HG02938 (cell line): ENCODE results near the gene SAMD3.
"Not testable (repeated sequence)": the region's sequence is repeated elsewhere in the genome, so short reads cannot be mapped to it uniquely, and the experiment has no call there.

ENCODE experiments used
- ATAC-seq: cut with Tn5 transposase; IDR thresholded peaks from one replicate; pipeline ENCODE4 v1.9.1; 2021; ENCODE audit warnings: mild to moderate bottlenecking, moderate library complexity; ENCODE audit not compliant: unreplicated experiment

Gene SAMD3

GRCh38 chr6:130212215-130212874, 10.4 kb downstream of the SAMD3 start:
- no peak for ATAC-seq

DNA sequence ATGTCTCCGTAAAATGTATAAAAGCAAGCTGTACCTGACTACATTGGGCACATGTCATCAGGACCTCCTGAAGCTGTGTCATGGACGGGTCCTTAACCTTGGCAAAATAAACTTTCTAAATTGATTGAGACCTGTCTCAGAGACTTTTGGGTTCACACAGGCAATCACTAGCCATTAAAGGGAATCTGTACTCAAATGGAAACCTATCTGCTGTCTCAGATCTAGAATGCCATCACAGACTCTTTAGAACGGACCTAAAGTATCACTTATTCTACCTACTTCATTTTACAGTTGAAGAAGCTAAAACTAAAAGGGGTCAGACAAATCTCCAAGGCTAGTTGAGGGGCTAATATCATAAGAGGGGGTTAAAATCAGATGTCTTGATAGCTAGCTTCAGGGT, 11.1 kb downstream of the SAMD3 start:
- no peak for ATAC-seq

DNA sequence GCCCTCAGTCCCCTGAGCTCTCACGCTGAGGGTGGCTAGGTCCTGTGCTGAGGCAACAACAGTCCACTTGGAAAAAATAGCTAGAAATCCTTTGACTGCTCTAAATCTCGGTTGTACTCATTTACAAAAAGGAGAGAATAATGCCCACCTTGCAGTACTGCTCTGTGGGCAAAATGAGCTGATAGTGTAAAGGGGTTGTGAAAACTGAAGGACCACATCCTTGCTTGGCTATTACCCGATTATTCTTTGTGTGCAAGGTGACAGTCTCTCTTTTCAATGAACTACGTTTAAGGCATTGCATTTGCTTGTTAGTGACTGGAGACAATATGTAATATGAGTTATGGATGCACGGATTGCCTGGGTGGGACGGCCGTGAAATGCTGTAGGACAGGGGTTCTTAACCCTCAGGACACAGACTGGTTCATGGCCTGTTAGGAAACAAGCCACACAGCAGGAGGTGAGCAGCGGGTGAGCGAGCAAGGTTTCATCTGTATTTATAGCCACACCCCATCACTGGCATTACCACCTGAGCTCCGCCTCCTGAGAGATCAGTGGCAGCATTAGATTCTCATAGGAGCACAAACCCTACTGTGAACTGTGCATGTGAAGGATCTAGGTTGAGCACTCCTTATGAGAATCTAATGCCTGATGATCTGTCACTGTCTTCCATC, 14.6 kb downstream of the SAMD3 start:
- no peak for ATAC-seq

DNA sequence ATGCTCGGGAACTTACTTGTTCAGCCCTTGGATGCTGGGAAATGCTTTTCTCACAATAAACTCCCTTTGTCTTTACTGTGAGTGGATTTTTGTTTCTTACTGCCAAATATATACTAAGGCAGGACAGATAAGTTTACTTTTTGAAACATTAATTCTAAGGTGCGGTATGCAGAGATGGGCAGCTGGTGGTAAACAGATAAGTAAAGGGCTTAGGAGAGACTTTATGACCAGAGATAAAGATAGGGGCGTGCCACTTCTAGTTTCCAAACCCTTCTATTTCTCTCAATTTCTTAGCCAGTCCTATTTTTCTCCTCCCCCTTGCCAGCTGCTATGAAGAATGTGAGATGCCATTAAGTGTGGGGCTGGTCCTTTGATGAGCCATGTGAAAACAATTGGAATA, 16.3 kb downstream of the SAMD3 start:
- ATAC-seq = no peak

- ATAC-seq = no peak
These were observed 18.4 kb downstream of the SAMD3 start for GRCh38 chr6:130204322-130204721.

DNA sequence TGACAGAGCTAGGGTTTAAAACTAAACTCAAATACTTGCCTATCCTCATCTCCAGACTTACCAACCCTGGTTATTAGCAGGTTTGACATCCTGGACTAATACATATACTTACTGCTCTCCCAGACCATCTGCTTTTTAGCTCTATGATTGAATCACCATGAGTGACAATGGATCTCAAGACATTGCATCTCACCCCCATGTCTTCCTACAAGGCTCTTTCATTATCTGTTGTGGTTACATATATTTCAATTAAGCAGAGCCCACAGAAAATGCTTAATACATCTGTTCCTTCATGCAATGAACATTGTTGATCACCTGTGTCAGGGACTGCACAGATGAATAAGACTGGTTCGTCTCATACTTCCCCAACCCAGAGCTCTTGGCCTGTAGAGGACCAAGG, 19.4 kb downstream of the SAMD3 start:
- no peak for ATAC-seq

- ATAC-seq = peak; percentile 74
These were observed 20.0 kb downstream of the SAMD3 start for GRCh38 chr6:130202782-130203181.

- ATAC-seq = no peak
These were observed 22.7 kb downstream of the SAMD3 start for GRCh38 chr6:130200020-130200419.

GRCh38 chr6:130198483-130199035, 24.2 kb downstream of the SAMD3 start:
- no peak for ATAC-seq

GRCh38 chr6:130197816-130198482, 24.8 kb downstream of the SAMD3 start:
- ATAC-seq = not testable (repeated sequence)

DNA sequence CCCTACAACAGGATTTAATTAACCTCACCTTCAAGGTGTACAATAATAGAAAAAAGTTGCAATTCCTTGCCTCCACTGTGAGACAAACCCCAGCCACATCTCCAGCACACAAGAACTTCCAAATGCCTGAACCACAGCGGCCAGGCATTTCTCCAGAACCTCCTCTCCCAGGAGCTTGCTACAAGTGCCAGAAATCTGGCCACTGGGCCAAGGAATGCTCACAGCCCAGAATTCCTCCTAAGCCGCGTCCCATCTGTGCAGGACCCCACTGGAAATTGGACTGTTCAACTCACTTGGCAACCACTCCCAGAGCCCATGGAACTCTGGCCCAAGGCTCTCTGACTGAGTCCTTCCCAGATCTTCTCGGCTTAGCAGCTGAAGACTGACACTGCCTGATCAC, 28.3 kb downstream of the SAMD3 start:
- ATAC-seq = not testable (repeated sequence)

DNA sequence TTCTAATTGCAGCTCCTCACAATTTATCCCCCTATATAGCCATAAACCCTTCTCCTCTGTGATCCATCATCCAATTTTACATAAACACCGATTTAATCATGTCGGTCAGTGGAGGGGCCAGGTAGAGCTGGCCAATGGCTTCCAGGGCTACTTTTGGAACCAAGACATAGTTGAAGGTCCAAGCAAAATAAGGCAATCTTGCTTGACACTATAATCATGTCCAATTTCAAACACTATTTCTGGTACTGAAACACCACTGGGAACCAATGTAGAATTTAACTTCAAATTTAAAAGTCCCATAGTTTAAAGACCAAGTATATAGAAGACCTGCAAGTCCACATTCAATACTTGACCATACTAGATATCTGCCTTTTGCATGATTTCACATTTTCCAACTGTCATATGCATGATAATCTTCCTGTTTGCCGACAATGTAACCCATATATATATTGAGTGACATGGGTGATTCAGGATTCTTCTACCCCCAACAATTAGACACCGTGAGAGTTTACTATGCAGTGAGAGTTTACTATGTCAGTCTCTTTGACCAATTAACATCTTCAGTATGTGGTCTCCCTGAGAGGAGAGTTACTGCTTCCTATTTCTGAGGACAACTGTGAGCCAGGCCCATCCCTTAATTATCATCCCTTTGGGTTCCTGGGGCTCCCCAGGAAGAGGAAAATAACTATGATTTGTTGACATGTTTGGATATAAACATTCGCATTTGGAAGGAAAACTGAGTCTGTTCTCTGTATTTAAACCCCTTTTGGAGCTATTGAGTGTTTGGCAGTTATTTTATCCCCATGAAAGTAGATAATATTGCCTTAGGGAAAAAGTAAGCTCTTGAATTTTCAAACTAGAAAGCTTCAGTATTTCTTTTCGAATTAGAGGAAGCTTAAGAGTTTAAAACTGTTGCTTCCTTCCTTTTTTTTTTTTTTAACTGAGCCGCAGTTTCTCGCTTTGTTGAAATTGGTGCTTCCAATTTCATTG, 31.8 kb downstream of the SAMD3 start:
- ATAC-seq = no peak

- no peak for ATAC-seq
These were observed 33.0 kb downstream of the SAMD3 start for GRCh38 chr6:130189531-130190397.

GRCh38 chr6:130188207-130188899, 34.4 kb downstream of the SAMD3 start:
- ATAC-seq = no peak

DNA sequence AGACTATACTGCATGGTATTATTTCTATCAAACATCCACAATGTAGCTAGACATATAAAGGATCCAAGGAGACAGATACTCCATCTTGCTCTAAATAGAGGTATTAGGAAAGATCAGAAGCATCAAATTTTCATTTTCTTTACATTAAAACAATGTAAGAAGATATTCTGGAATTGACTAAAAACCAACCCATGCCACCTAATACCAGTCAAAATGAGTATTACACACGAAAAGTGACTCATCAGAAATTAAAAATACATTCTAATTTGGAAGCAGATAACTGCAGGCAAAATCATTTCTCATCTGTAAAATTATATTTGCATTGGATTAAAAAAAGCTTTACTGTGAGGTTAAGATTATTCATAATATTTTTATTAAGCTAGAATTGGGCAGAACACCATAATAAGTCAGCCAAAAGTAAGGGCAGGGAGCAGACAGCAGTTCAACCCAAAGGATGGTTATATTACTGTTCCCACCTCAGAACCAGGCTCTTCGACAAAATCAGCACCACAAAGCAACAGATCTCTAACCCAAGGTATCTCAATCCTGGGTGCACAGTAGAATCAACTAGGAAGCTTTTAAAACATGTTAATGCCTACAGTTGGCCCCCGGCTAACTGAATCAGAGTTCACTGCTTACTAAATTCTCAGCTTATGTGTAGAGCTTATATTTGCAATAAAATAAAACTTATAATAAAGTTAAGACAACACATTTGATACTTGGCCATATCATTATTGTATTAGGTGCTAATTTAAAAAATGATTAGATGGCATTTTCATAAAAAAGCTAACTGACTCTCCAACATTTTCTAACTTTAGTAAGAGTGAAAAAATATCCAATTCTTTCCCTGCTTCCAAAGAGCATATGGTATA, 35.2 kb downstream of the SAMD3 start:
- no peak for ATAC-seq

DNA sequence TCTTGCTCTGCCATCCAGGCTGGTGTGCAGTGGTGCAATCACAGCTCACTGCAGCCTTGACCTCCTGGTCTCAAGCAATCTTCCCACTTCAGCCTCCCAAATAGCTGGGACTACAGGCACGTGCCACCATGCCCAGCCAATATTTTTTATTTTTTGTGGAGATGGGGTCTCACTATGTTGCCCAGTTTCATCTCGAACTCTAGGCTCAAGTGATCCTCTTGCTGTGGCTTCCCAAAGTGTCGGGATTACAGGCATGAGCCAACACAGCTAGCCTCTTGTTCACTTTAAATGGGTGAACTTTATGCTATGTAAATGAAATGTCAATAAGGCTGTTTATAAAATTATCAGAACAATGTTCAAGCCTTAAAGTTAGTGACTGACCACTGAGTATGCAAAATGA, 37.1 kb downstream of the SAMD3 start:
- no peak for ATAC-seq

GRCh38 chr6:130183271-130184222, 39.2 kb downstream of the SAMD3 start:
- no peak for ATAC-seq
